Nucleus accumbens (tissue), 56 donors: ENCODE results near the gene GALNT2.
A peak's percentile ranks its signal among the peaks of the same experiment; 100 is the strongest.

ENCODE experiments used
- DNase-seq, 56 donors: peaks; one replicate each; lab custom pipeline; 2025; lab: John Stamatoyannopoulos, UW

Gene GALNT2

GRCh38 chr1:230125640-230126528, 58.8 kb downstream of the GALNT2 start:
- no peak for DNase-seq

GRCh38 chr1:230126529-230127104, 59.6 kb downstream of the GALNT2 start:
- no peak for DNase-seq

- DNase-seq: peak in 19 of 56 donors; percentile 23 to 81 (median 53)
Measured at GRCh38 chr1:230127105-230128054, 60.3 kb downstream of the GALNT2 start.

DNA sequence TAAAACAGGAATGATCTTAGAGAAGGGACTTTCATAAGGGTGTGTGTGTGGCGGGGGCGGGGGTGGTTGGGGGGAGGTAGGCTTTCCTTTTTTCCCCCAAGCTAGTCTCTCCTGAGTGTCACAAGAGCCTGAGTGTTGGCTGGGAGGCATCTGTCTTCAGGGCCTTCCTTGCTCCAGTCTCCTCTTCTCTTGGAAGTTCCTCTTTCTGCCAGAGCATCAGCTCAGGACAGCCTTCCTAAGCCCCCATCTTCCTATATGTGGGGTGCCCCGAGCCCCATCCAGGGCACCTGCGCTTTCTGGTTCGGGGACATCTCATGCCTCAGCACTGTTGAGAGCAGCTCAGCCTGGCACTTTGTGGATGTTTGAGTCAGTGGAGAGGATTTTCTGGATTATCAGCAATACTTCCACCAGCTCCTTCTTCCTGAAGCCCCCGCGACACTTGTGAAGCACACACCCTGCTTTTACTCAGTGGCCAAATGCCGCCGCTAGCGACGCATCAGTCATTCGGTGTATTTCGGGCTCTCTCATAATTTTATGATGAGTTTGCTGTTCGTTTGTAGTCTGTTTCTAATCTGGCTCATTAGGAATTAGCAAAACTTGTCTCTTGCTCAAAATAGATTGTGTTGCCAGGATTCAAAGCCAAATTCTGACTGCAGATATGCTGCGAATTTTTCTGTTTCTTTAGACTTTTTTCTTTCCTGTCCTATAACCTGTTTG, 61.7 kb downstream of the GALNT2 start:
- DNase-seq: no peak

GRCh38 chr1:230129341-230129740, 62.3 kb downstream of the GALNT2 start:
- no peak for DNase-seq

- no peak for DNase-seq
Measured at GRCh38 chr1:230130172-230130944, 63.3 kb downstream of the GALNT2 start.

DNA sequence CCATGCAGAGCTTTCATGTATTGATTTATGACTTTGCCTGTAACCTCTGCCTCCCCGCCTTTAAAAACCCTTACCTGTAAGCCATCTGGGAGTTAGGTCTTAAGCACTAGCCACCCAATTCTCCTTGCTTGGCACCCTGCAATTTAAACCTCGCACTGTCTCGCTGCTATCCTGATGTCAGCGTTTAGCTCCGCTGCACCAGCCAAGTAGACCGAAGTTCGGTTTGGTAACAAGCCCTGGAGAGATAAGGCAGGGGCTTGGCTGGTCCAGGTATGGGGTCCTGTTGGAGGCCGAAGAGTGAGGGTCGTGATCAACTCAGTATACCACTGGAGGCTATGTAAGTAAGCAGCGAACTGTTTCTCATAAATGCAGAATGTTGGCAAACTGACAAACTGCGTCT, 64.4 kb downstream of the GALNT2 start:
- DNase-seq: no peak

DNA sequence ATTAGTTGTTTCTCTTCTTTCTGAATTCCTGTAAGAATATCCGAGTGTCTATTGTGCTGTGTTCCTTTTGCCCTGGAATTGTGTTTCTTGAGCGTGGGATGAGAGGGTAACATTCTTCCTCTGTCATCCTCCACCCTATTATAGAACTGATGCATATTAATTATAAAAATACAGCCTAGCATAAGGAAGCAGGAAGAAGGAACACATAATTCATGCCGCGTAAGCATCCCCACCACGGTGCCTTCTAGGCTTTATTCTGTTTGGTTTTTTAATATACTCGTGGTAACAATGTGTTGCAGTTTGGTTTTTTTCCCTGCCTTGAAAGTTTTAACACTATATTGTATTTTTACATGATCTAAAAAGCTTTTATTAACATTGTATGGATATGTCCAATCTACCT, 65.7 kb downstream of the GALNT2 start:
- no peak for DNase-seq

DNA sequence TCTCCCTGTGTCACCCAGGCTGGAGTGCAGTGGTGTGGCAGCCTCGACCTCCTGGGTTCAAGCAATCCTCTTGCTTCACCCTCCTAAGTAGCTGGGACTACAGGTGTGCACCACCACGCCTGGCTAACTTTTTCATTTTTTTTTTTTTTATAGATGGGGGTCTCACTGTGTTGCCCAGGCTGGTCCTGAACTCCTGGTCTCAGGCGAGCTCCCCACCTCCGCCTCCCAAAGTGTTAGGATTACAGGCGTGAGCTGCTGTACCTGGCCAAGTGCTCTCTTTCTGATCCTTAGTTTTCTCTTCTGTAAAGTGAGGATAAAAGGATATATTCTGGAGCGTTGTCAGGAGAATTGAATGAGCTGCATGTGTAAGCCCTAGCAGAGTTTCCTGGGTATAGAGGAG, 68.7 kb downstream of the GALNT2 start:
- no peak for DNase-seq

DNA sequence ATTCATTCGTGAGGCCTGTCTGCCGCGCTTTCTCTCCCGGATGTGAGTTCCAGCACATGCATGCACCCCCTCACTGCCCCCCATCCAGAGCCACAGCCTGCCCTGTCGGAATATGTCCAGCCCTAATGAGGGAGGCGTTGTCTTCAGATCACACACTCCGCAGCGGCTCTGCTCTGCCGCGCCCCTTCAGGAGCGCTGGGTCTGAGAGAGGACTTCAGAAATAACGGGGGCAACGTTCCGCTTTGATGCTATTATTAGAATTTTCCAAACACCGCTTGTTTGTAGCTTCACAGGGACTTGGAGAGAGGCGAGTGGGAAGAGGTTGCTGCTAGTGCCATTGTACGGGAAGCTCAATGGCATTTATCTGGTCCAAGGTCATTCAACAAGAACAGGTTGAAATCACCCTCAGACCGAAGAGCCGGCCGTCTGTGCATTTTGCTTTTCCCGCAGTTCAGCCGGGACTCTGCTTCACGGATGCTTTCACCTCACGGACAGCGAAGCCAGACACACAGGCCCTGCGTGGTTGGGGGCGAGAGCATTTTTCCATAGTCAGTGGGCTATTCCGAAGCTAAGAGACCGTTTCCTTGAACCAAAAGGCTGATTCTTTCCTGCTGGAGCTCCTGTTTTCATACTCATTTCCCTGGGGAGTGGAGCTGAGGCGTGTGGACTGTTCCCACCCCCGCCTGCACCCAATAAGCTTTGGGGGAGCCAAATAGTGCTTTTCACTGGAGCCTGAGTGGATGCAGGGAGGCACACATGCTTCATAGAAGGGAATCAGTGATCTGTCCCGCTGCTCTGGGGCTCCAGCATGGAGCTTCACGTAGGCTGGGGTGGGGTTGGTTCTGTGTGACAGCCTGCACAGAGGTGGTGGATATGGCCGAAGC, 69.7 kb downstream of the GALNT2 start:
- DNase-seq: peak in 4 of 56 donors; percentile 22 to 38 (median 30)

- no peak for DNase-seq
Measured at GRCh38 chr1:230137337-230137815, 70.3 kb downstream of the GALNT2 start.

- DNase-seq: no peak
Measured at GRCh38 chr1:230138561-230139239, 71.7 kb downstream of the GALNT2 start.

GRCh38 chr1:230139315-230139714, 72.3 kb downstream of the GALNT2 start:
- no peak for DNase-seq

- no peak for DNase-seq
Measured at GRCh38 chr1:230139741-230140140, 72.7 kb downstream of the GALNT2 start.

DNA sequence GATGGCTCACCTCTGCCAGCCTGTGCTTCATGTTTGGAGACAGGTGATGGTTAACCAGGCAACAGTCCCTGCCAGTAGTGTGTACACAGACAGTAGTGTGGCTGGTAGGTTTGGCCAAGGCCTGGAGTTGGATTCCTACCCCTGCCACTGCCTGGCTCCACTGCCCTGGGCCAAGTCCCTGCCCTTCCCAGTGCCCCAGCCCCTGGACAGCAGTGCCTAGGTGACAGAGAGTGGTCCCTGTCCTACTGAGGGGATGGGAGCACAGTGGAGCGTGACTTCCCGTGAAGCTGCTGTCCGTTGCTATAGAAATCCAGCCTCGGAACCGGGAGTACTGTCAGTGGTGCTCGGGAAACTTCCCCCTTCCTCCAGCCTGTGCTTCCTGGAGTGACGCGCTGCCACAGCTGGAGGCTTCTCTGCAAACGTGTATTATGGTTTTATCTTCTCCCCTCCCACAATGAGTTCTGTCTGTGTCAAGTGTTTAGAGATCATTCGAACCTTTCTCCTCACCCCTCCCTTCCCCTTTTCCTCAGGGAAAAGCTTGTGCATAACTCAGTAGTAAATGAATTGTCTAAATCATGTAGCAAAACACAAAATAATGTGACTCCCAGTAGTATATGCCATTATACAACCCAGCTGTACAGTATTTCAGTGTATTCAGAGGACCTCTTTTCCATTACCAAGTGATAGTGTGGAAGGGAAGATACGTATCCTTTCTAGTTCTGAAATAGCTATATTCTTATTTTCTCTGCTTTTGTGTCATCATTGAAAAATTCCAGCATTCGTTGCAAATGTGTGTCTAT, 73.4 kb downstream of the GALNT2 start:
- peak in 12 of 56 donors; percentile 20 to 53 (median 36) for DNase-seq

- no peak for DNase-seq
Measured at GRCh38 chr1:230141021-230141648, 74.1 kb downstream of the GALNT2 start.
